ENCODE data around the gene DCTPP1.

The DCTPP1 gene

GRCh38 chr16:30376461-30376902 lies 53.3 kb downstream of the DCTPP1 start:
- TF ChIP-seq GATA2 (IDR thresholded peaks at IDR 0.05; ENCODE audit: low read depth, low read length) (no peak), GATA3 (IDR thresholded peaks at IDR 0.05; ENCODE audit: low read depth, low read length) (no peak)

- no peak for TF ChIP-seq GATA3 (IDR thresholded peaks at IDR 0.05; ENCODE audit: low read depth, low read length)
- TF ChIP-seq GATA2 (IDR thresholded peaks at IDR 0.05; ENCODE audit: low read depth, low read length): no peak
Observed at GRCh38 chr16:30375864-30376263, 54.0 kb downstream of the DCTPP1 start.

- no peak for TF ChIP-seq GATA3 (IDR thresholded peaks at IDR 0.05; ENCODE audit: low read depth, low read length)
- TF ChIP-seq GATA2 (IDR thresholded peaks at IDR 0.05; ENCODE audit: low read depth, low read length): no peak
Observed at GRCh38 chr16:30374538-30374937, 55.3 kb downstream of the DCTPP1 start, which contains the start of gene MYL11. MYL11 (plus strand) TSS chr16:30374802; CDS start chr16:30374858, 56 bp downstream.
